GM12878 (cell line): Measurements from ENCODE around the gene DCLRE1C.
"Not testable (repeated sequence)": the region's sequence is repeated elsewhere in the genome, so short reads cannot be mapped to it uniquely, and the experiment has no call there.

ENCODE experiments used
- EGR1 ChIP-seq, 2 experiments: IDR thresholded peaks; 1 replicate in 1 of 2; 2 replicates in 1 of 2; pipeline ENCODE4 v1.6.1; 2011 to 2012; ENCODE audit warnings: low read depth in 2 of 2, low read length in 2 of 2, borderline replicate concordance in 1 of 2, mild to moderate bottlenecking in 1 of 2, moderate library complexity in 1 of 2
- POLR2A ChIP-seq: IDR thresholded peaks from 2 replicates; pipeline ENCODE4 v1.6.1; 2011; ENCODE audit warnings: low read depth, mild to moderate bottlenecking, low read length
- TF ChIP-seq, protein P1 (sequence below), 3 experiments: IDR thresholded peaks in 2 of 3; conservative IDR thresholded peaks in 1 of 3; 2 replicates each; pipeline ENCODE4 v1.5.1; 2011; ENCODE audit warnings: low read depth in 3 of 3, low read length in 3 of 3, mild to moderate bottlenecking in 3 of 3, control low read depth in 2 of 3, moderate library complexity in 2 of 3, inconsistent platforms in 1 of 3, mixed read lengths in 1 of 3; ENCODE audit not compliant: control insufficient read depth in 2 of 3, insufficient read depth in 1 of 3; ENCODE audit errors: extremely low read depth in 1 of 3

DNA sequence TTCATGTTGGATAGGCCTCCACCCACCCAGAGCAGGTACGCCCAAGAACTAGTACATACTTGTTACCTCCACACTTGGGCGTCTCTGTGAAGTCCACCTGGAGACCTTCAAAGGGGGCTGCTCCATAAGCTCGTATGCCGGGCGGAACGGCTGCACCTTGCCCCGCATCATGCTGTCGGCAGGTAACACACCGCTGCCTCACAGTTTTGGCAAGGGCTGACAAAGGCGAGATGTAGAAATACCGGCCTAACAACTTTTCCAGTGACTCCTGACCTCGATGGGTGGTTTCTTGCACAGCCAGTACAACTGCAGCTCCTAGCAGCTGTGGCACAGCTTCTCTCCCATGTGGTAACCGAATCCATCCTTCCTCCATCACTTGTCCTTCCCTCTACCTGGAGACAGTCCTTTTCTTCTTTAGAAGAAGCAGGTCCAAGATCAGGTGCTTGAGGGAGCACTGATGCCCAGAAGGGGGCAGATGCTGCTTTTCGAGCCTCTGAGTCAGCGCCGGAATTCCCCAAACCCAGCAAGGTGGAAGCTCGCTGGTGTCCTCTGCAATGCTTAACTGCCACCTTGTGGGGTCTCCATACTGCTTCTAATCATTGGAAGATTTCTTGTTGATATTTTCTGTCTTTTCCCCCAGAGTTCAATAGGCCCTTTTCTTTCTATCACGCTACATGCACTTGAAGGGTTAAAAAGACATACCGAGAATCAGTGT is 37.3 kb upstream of the DCLRE1C start:
- not testable (repeated sequence) for TF ChIP-seq EGR1 (IDR thresholded peaks at IDR 0.05; ENCODE audit: borderline replicate concordance in 1 of 2, low read depth in 2 of 2, low read length in 2 of 2); POLR2A
- TF ChIP-seq, protein P1, sequence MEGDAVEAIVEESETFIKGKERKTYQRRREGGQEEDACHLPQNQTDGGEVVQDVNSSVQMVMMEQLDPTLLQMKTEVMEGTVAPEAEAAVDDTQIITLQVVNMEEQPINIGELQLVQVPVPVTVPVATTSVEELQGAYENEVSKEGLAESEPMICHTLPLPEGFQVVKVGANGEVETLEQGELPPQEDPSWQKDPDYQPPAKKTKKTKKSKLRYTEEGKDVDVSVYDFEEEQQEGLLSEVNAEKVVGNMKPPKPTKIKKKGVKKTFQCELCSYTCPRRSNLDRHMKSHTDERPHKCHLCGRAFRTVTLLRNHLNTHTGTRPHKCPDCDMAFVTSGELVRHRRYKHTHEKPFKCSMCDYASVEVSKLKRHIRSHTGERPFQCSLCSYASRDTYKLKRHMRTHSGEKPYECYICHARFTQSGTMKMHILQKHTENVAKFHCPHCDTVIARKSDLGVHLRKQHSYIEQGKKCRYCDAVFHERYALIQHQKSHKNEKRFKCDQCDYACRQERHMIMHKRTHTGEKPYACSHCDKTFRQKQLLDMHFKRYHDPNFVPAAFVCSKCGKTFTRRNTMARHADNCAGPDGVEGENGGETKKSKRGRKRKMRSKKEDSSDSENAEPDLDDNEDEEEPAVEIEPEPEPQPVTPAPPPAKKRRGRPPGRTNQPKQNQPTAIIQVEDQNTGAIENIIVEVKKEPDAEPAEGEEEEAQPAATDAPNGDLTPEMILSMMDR (IDR thresholded peaks at IDR 0.05 in 2 of 3, conservative IDR thresholded peaks at IDR 0.05 in 1 of 3; ENCODE audit: control insufficient read depth in 2 of 3, extremely low read depth in 1 of 3, insufficient read depth in 1 of 3, low read depth in 3 of 3, low read length in 3 of 3), result peak; percentile 19 to 42 (median 40); a peak in 3 of 6 replicates
